ENCODE results near the gene ASB1. TPM values are rescaled to one million over a fixed set of nuclear protein-coding genes. Genes with fewer than 3 reads are reported as not detected.

ASB1 gene
- total and polyA plus RNA-seq, 2 donors (not counting 1 experiment from before 2014, with no cell fraction given) = 19.3 to 40.6 TPM

DNA sequence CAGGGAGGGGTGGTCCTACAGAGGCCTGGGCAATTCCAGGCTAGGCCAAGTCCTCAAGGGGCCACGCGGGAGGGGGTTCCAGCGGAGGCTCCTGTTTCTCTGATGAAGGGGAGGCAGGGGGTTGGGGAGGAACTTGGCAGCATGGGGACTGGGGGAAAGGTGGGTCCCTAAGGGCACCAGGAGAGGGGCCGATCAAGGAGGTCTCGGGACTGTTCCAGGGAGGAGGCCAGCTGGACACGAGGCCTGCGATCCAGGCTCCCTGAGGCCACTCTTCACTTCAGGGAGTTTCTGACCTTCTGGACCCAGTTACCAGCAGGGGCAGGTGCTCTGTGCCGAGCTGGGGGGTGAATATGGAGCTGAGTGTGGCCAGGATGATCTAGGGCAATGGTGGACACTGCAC lies 71.5 kb downstream of the ASB1 start:
- Histone ChIP-seq H3K9ac (ENCODE audit: insufficient read depth, low read length) (no peak overlapping the region), H3K27ac (ENCODE audit: insufficient read depth, low read length) (no peak overlapping the region), H3K4me2 (ENCODE audit: extremely low read depth, insufficient read depth, low read length) (no peak overlapping the region), H2AFZ (ENCODE audit: low read length) (no peak overlapping the region), H4K20me1 (ENCODE audit: control insufficient read depth, extremely low read depth, insufficient read depth, low read length) (no peaks in the 10 kb centered on the region), H3K4me3 (replicated peaks in 1 of 4; ENCODE audit: control extremely low read depth in 1 of 4, insufficient read depth in 1 of 4, low read depth in 3 of 4, low read length in 4 of 4) (no peak overlapping the region), H3K79me2 (ENCODE audit: control insufficient read depth, insufficient read depth, low read length) (no peaks in the 10 kb centered on the region), H3K27me3 (ENCODE audit: control insufficient read depth, insufficient read depth, low read length) (no peaks in the 10 kb centered on the region), H3K9me3 (ENCODE audit: control insufficient read depth, insufficient read depth, low read depth, low read length) (no peaks in the 10 kb centered on the region), H3K36me3 (ENCODE audit: control insufficient read depth, insufficient read depth, low read length) (no peaks in the 10 kb centered on the region), H3K4me1 (ENCODE audit: control insufficient read depth, extremely low read depth, insufficient read depth, low read length) (no peaks in the 10 kb centered on the region)
- TF ChIP-seq EZH2 (IDR thresholded peaks at IDR 0.05; ENCODE audit: low read length, missing control alignments) = no peak
- TF ChIP-seq, protein P1, sequence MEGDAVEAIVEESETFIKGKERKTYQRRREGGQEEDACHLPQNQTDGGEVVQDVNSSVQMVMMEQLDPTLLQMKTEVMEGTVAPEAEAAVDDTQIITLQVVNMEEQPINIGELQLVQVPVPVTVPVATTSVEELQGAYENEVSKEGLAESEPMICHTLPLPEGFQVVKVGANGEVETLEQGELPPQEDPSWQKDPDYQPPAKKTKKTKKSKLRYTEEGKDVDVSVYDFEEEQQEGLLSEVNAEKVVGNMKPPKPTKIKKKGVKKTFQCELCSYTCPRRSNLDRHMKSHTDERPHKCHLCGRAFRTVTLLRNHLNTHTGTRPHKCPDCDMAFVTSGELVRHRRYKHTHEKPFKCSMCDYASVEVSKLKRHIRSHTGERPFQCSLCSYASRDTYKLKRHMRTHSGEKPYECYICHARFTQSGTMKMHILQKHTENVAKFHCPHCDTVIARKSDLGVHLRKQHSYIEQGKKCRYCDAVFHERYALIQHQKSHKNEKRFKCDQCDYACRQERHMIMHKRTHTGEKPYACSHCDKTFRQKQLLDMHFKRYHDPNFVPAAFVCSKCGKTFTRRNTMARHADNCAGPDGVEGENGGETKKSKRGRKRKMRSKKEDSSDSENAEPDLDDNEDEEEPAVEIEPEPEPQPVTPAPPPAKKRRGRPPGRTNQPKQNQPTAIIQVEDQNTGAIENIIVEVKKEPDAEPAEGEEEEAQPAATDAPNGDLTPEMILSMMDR (conservative IDR thresholded peaks at IDR 0.05 in 1 of 2, IDR thresholded peaks at IDR 0.05 in 1 of 2; ENCODE audit: low read depth in 1 of 2, low read length in 2 of 2) = no peak
- DNase-seq (ENCODE audit: low read depth in 2 of 2) = no peak

- H3K27me3 ChIP-seq (ENCODE audit: control insufficient read depth, insufficient read depth, low read length) = no peaks in the 10 kb centered on the region
- TF ChIP-seq, protein P1 (conservative IDR thresholded peaks at IDR 0.05 in 1 of 2, IDR thresholded peaks at IDR 0.05 in 1 of 2; ENCODE audit: low read depth in 1 of 2, low read length in 2 of 2) = no peak
- no peak for TF ChIP-seq EZH2 (IDR thresholded peaks at IDR 0.05; ENCODE audit: low read length, missing control alignments)
- no peak overlapping the region for H3K4me2 ChIP-seq (ENCODE audit: extremely low read depth, insufficient read depth, low read length)
- H3K9ac ChIP-seq (ENCODE audit: insufficient read depth, low read length) = no peak overlapping the region
- H4K20me1 ChIP-seq (ENCODE audit: control insufficient read depth, extremely low read depth, insufficient read depth, low read length) = no peaks in the 10 kb centered on the region
- no peak overlapping the region for H3K4me3 ChIP-seq (replicated peaks in 1 of 4; ENCODE audit: control extremely low read depth in 1 of 4, insufficient read depth in 1 of 4, low read depth in 3 of 4, low read length in 4 of 4)
- no peaks in the 10 kb centered on the region for H3K4me1 ChIP-seq (ENCODE audit: control insufficient read depth, extremely low read depth, insufficient read depth, low read length)
- no peaks in the 10 kb centered on the region for H3K9me3 ChIP-seq (ENCODE audit: control insufficient read depth, insufficient read depth, low read depth, low read length)
- no peak overlapping the region for H3K27ac ChIP-seq (ENCODE audit: insufficient read depth, low read length)
- H3K79me2 ChIP-seq (ENCODE audit: control insufficient read depth, insufficient read depth, low read length) = no peaks in the 10 kb centered on the region
- no peaks in the 10 kb centered on the region for H3K36me3 ChIP-seq (ENCODE audit: control insufficient read depth, insufficient read depth, low read length)
- no peak overlapping the region for H2AFZ ChIP-seq (ENCODE audit: low read length)
- DNase-seq (ENCODE audit: low read depth in 2 of 2) = no peak
Observed at GRCh38 chr2:238498691-238499295, 72.1 kb downstream of the ASB1 start.

GRCh38 chr2:238499731-238500580 lies 73.2 kb downstream of the ASB1 start:
- TF ChIP-seq, protein P1 (conservative IDR thresholded peaks at IDR 0.05 in 1 of 2, IDR thresholded peaks at IDR 0.05 in 1 of 2; ENCODE audit: low read depth in 1 of 2, low read length in 2 of 2) = no peak
- TF ChIP-seq EZH2 (IDR thresholded peaks at IDR 0.05; ENCODE audit: low read length, missing control alignments) = no peak
- no peak overlapping the region for H3K4me2 ChIP-seq (ENCODE audit: extremely low read depth, insufficient read depth, low read length)
- no peaks in the 10 kb centered on the region for H3K79me2 ChIP-seq (ENCODE audit: control insufficient read depth, insufficient read depth, low read length)
- no peaks in the 10 kb centered on the region for H3K27me3 ChIP-seq (ENCODE audit: control insufficient read depth, insufficient read depth, low read length)
- H3K9me3 ChIP-seq (ENCODE audit: control insufficient read depth, insufficient read depth, low read depth, low read length) = no peaks in the 10 kb centered on the region
- H2AFZ ChIP-seq (ENCODE audit: low read length) = no peak overlapping the region
- H4K20me1 ChIP-seq (ENCODE audit: control insufficient read depth, extremely low read depth, insufficient read depth, low read length) = no peaks in the 10 kb centered on the region
- peak in 1 of 2 donors; percentile 63 for DNase-seq (ENCODE audit: low read depth in 2 of 2)
- H3K9ac ChIP-seq (ENCODE audit: insufficient read depth, low read length) = no peak overlapping the region
- H3K36me3 ChIP-seq (ENCODE audit: control insufficient read depth, insufficient read depth, low read length) = no peaks in the 10 kb centered on the region
- no peaks in the 10 kb centered on the region for H3K4me1 ChIP-seq (ENCODE audit: control insufficient read depth, extremely low read depth, insufficient read depth, low read length)
- no peak overlapping the region for H3K27ac ChIP-seq (ENCODE audit: insufficient read depth, low read length)
- H3K4me3 ChIP-seq (replicated peaks in 1 of 4; ENCODE audit: control extremely low read depth in 1 of 4, insufficient read depth in 1 of 4, low read depth in 3 of 4, low read length in 4 of 4) = no peak overlapping the region
